AG09309 (cell line): ENCODE results near the gene CDCP2.
"Not testable (repeated sequence)": the region's sequence is repeated elsewhere in the genome, so short reads cannot be mapped to it uniquely, and the experiment has no call there.

Experiments
- DNase-seq: peaks from one replicate; pipeline ENCODE4 v3.0.0-alpha.2; 2010; ENCODE audit warnings: low read depth
- H3K4me3 ChIP-seq: 2 replicates; pipeline ENCODE4 v1.5.1; 2011; ENCODE audit warnings: mild to moderate bottlenecking, low read depth, low read length, moderate library complexity; ENCODE audit not compliant: control insufficient read depth
- TF ChIP-seq, protein P1 (sequence below): IDR thresholded peaks from 2 replicates; pipeline ENCODE4 v1.5.1; 2011; ENCODE audit warnings: mild to moderate bottlenecking, low read depth, low read length, inconsistent platforms; ENCODE audit not compliant: insufficient read depth, control insufficient read depth; ENCODE audit errors: missing control alignments

CDCP2 gene

GRCh38 chr1:54099061-54099610 is 53.7 kb downstream of the CDCP2 start:
- TF ChIP-seq, protein P1, sequence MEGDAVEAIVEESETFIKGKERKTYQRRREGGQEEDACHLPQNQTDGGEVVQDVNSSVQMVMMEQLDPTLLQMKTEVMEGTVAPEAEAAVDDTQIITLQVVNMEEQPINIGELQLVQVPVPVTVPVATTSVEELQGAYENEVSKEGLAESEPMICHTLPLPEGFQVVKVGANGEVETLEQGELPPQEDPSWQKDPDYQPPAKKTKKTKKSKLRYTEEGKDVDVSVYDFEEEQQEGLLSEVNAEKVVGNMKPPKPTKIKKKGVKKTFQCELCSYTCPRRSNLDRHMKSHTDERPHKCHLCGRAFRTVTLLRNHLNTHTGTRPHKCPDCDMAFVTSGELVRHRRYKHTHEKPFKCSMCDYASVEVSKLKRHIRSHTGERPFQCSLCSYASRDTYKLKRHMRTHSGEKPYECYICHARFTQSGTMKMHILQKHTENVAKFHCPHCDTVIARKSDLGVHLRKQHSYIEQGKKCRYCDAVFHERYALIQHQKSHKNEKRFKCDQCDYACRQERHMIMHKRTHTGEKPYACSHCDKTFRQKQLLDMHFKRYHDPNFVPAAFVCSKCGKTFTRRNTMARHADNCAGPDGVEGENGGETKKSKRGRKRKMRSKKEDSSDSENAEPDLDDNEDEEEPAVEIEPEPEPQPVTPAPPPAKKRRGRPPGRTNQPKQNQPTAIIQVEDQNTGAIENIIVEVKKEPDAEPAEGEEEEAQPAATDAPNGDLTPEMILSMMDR = no peak
- no peak for DNase-seq
- no peak overlapping the region for H3K4me3 ChIP-seq

- TF ChIP-seq, protein P1 = no peak
- no peak overlapping the region for H3K4me3 ChIP-seq
- DNase-seq = no peak
These were observed 55.9 kb downstream of the CDCP2 start for GRCh38 chr1:54096877-54097240.

GRCh38 chr1:54096227-54096876 is 56.4 kb downstream of the CDCP2 start:
- DNase-seq = no peak
- no peak overlapping the region for H3K4me3 ChIP-seq
- TF ChIP-seq, protein P1 = no peak

DNA sequence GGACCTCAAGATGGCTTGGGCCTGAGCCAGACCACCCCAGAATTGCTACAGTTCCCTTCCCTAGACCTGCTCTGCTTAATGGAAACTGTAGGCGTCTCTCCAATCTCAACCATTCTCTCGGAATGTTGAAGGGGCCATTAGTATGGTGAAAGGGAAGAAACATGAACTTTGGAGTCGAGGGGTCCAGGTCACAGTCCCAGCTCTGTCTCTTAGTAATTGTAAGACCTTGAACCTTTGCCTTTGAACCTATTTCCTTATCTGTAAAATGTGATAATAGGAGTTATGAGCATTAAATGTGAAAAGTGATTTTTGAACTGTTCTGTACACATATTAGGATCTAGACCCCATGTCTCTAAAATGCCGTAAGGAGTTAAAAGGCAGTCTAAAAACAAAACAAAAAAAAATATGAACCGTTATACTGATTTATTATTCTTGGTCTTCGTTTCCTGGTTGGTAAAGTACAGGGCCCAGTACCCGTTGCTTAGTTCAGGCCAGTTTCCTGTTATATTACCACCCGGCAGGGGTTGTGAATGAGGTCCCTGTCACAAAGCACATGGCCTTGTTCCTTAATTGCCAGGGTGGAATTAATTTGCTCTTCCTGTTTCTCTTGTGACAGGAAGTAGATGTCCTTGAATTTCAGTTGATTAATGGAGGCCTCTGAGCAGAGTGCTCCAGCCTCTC is 57.1 kb downstream of the CDCP2 start:
- TF ChIP-seq, protein P1 = no peak
- no peak for DNase-seq
- H3K4me3 ChIP-seq = no peak overlapping the region

DNA sequence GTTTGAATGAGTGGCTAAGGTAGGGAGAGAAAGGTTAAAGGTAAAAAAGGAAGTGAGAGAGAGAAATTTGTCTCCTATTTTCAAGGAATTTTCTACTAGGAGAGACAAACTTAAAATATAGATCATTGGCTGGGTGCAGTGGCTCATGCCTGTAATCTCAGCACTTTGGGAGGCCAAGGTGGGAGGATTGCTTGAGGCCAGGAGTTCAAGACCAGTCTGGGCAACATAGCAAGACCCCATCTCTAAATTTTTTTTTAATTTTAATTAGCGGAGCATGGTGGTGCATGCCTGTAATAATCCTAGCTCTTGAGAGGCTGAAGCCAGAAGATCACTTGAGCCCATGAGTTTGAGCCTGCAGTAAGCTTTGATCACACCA is 58.1 kb downstream of the CDCP2 start:
- H3K4me3 ChIP-seq, DNase-seq: not testable (repeated sequence)

GRCh38 chr1:54094001-54094729 is 58.6 kb downstream of the CDCP2 start:
- TF ChIP-seq, protein P1 = no peak
- no peak for DNase-seq
- no peak overlapping the region for H3K4me3 ChIP-seq

DNA sequence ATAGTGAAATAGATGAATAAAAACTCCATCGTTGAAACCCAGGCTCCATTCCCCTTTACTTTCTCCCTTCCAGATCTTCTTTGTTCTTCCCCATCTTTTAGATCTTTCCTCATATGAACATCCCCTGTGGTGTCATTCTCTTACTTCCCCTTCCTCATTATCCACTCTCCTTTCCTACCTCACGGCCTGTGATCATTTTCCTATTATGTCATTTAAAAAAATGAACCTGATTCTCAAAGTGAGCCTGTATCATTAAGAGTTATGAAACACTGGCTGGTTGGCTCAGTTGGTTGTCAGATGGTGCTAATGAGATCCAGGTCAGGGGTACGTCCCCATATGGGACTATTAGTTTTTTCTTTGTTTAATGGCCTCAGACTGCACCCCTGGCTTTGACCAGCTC is 61.1 kb downstream of the CDCP2 start:
- no peak for DNase-seq
- TF ChIP-seq, protein P1 = no peak
- H3K4me3 ChIP-seq = no peak overlapping the region
